GM18868 (cell line): Measurements from ENCODE around the gene CADM2.

ENCODE experiments used
- ATAC-seq: cut with Tn5 transposase; IDR thresholded peaks from one replicate; pipeline ENCODE4 v1.9.1; 2021; ENCODE audit warnings: mild to moderate bottlenecking, moderate library complexity; ENCODE audit not compliant: unreplicated experiment

The CADM2 gene

DNA sequence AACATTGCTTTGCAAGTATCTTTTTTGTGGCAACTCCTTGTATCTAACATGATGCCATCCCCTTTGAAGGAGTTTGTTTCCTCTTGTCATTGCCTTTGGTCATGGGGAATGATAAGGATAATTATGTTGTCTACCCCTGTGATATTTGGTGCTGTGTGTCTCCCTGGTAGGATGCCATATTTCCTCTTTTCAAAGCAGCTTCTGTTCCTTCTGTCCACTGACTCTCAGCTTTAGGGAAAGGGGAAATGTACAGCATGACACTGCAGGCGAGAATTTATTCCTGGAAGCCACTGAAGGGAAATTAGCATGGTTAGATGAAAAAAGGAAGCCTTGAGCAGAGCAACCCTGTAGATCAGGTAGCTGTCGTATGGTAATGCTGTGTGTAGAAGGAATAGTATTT, 576.7 kb downstream of the CADM2 start:
- ATAC-seq = no peak

DNA sequence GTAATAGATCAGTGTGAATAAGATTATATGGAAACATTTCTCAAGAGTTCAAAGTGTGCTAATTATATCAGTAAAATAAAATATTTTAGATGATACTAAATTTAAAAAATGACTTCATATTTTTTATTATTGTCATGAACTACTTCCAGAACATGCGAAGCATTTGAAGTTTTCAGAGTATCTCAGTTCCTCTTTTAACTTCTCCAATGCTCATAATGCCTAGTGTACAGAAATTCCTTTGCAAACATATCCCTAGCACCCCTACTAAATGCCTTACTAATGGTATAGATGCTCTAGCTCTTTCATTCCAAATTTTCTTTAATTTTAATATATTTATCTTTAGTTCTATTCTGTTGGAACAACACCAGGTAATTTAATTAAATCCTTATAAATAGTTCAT, 580.4 kb downstream of the CADM2 start:
- no peak for ATAC-seq

DNA sequence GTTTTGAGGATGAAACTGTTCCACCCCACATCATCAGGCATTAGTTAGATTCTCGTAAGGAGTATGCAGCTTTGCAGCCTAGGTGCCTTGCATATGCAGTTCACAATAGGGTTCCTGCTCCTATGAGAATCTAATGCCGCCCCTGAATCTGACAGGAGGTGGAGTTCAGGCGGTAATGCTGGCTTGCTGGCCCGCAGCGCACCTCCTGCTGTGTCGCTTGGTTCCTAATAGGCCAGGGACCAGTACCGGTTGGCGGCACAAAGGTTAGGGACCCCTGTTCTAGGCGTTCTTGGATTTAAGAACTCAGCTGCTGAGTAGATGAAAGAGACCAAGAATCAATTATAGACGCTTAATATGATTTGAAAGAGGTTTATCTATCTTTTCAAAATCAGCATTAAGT, 595.4 kb downstream of the CADM2 start:
- no peak for ATAC-seq

DNA sequence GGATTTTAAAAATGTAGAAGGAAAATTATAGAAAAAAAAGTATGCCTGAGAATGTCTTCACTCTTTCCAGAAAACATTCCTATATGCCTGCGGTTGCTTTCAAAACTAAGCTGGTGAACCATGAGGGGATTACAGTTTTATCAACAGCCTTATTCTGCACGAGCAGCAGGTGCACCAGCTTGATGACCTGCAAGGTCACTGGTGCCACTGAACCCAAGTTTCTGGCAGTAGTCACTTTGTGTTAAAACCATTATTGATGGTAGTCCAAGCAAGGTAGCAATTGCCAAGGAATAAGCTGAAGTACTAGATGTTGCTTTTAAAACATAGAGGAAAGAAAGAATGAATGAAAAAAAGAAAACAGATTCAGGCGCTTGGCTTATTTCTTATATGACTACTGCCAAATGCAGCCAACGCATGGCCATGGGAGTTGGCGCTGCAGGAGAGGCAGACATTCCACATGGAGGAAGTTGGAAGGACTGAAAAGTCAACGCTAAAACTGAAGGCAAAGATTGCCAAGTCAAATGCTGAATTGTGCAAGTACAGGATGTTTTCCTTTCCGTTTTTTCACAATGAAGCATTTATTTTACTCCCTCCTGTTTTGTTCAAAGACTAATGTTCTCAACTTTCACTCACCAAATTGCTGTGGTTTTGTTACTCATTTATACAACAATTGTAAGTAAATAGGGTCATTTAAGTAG, 601.4 kb downstream of the CADM2 start:
- ATAC-seq = no peak

DNA sequence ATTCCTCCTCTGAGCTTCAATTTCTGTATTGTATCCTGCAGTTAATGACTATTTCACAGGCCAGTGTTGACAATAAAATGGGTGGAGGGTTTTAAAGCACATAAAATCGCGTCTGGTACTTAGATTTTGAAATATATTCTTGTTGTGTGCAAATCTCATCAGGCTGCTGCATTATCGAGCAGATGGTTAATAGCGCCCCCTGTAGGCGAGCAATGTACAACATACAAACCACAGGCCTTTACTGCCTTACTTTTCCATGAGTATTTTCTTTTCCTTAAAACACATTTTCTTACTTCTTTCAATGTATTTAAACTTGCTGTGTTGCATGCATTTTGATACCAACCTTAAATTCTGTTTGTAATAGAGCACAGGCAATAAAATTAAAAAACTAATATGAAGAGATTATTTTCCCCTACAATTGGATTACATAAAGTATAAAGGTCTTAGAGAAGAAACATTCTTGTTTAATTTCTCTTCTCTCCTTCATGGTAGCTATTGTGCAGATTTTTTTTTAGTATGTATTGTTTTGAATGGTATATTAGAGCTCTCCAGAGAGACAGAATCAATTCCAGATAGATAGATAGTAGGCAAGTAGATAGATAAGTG, 608.4 kb downstream of the CADM2 start:
- peak; percentile 85 for ATAC-seq

DNA sequence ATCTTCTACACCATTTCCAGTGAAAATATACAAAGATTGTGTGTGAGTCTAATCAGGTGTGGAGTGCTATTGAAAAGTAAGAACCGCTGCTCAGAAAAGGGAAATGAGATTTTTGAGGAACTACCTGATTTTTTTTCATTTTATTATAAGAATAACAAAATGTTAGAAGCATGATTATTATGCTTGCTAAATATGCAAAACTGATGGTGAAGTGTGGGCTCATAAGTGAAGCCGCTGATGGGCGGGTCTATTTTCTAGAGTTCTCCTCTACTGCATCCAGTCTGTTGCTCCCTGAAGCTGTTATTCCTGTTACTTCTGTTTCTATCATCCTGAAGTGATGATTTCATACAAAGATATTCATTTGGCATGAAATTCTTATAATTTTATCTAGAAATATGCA, 612.0 kb downstream of the CADM2 start:
- no peak for ATAC-seq

DNA sequence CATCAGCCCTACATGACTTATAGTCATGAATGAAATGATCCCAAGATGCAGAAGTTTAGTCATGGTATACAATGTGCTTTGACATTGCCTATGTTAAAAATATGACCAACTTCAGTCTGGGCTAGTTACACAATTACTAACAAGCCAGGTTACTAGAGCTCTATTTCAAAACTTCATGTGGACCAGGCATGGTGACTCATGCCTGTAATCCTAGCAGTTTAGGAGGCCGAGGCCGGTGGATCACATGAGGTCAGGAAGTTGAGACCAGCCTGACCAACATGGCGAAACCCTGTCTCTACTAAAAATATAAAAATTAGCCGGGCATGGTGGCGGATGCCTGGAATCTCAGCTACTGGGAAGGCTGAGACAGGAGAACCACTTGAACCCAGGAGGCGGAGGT, 613.0 kb downstream of the CADM2 start:
- ATAC-seq = no peak

DNA sequence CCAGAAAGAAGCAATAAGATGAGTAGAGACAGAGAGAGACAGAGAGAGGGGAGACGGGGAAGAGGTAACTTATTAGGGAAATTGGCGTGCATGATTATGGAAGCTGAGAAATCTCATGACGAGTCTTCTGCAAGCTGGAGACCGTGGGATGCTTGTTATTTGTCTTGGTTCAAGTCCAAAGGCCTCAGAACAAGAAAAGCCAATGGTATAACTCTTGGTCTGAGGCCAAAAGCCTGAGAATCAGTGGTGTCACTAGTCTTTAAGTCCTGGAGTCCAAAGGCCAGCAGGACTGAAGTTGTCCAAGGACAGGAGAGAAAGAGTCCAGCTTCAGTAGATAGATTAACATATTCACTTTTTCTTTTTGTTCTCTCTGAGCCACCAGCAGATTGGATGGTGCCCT, 613.6 kb downstream of the CADM2 start:
- no peak for ATAC-seq

DNA sequence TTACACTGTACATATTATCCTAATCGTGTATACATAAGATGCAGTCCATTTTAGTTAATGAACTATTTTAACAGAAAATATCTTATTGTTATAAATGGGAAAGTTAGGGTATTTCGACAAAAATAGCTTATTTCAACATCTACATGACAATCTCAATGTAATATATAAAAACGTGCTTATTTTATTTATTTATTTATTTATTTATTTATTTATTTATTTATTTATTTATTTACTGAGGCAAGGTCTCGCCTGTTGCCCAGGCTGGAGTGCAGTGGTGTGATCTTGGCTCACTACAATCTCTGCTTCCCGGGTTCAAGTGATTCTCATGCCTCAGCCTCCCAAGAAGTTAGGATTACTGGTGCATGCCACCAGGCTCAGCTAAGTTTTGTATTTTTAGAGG, 614.2 kb downstream of the CADM2 start:
- no peak for ATAC-seq

DNA sequence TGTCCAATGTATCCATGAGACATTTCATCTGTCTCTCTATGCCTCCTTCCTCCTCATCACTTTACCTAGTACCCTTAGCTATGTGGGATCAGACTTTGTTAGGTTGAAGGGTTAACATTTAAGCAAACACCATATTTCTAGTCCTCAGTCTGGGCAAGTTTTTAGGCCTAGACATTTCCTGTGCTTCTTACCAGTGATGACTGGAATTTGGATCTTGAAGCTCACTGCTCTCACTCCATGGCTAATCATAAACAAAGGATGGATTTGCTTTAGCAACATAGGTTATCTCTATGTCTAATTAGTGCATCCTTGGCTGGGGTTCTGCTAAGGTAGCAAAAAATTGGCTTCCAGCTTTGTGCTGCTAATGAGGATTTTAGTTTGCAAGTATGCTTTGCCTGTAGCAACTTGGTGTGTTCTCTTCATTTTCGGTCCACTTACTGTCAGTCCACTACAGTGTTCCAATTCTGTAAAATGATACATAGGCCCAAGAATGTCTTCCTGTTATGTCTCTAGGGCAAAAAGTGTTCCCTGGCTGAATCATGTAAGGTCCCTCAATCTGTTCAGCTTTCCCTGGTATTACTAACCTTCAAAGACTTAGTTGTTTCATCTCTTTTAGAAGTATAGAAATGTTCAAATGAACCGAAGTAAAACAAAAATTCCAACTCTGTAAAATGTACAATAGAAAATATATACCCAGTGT, 615.4 kb downstream of the CADM2 start:
- ATAC-seq = no peak

DNA sequence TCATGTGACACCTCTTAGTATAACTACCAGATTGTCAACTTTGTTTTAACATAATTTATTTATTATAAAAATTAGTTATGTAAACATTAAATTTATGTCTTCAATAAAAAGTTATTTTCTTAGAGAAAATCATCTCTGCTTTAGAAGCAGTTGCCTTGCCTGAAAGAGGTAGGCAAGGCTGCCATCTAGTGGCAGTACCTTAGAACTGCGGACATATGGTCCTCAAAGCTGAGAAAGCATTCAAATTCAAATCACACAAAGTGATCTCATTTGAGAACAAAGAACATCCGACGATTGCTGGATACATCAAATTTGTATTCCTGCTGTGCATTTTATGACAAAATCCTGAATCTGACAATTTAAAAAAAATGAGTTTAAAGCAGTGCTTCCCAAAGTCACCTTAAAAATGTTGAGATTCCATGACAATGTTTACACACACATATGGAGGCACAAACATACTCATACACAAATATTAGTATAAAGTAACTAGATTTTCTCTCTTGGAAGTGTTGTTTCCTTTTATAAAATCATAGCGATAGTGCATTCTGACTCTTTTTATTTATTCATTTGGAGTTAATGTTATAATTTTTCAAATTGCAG, 617.4 kb downstream of the CADM2 start:
- ATAC-seq = peak; percentile 81

DNA sequence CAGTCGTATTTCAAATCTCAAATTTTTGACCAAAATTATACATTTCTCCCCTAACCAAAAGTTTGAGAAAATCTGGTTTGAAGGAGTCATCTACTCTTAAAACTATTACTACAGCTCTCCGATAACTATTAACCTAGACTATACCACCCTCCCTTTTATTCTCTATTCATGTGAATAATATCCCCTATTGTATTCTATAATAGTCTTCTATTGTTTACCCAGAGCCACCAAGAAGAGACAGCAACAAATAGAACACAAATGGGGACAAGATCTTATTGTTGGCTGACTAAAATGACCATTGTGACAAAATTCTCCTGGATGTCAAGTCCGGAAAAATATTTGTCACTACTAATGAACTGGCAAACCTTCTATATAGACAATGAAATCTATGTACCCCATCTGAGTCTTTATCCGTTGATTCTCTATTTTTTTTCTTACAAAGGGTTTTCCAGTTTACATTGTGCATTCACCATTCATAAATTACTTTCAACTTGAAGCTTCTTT, 618.0 kb downstream of the CADM2 start:
- ATAC-seq = no peak

DNA sequence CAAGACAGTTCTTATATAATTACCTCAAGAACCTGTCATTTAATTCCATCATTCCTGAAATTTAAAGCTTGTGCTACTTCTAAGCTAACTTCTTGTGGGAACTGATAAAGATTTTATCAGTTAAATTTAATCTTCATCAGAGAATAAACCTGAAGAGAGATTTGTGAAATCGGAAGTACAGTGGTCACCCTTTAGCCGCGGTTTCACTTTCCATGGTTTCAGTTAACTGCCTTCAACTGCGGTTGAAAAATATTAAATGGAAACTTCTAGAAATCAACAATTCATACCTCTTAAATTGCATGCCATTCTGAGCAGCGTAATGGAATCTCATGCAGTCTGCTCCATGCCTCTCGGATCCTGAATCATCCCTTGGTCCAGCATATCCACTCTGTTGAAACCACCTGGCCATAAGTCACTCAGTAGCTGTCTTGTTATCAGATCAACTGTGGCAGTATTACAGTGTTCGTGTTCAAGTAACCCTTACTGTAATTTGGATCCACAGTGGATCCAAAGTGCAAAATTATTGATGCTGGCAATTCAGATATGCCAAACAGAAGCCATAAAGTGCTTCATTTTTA, 626.1 kb downstream of the CADM2 start:
- no peak for ATAC-seq

DNA sequence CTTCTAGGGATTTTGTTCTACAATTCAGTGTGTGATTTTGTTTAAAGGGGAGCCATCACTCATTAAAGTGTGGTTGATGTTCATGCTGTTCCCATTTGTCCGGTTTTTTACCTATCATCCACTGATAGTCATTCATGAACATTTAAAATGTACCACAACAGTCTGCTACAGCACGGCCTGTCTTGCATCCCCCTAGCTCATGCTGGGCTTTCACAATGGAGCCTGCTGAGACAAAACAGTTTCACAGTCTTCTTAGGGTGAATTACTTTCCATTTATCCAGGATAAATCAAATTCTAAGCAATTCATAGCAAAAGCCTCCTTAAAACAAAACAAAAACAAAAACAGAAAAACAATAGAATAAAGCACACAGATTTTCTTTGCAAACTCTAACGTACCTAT, 627.2 kb downstream of the CADM2 start:
- no peak for ATAC-seq

DNA sequence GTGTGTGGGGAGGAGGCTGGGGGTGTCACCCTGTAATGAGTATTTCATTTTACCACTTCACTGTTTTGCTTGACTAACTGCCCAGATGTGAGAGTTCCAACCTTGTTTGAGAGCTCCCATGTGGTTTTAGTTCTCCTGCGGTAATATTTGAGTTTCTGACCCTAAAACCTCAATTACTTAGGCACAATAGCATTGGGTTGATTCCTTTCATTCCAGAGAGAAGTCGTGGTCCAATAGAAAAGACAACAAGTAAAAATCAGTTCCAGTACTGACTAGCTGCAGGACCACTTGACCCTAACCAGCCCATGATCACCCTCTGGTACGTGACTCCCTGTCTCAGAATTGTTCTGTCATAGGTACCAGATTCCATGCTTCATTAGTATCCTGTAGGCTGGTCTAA, 630.4 kb downstream of the CADM2 start:
- ATAC-seq = no peak

DNA sequence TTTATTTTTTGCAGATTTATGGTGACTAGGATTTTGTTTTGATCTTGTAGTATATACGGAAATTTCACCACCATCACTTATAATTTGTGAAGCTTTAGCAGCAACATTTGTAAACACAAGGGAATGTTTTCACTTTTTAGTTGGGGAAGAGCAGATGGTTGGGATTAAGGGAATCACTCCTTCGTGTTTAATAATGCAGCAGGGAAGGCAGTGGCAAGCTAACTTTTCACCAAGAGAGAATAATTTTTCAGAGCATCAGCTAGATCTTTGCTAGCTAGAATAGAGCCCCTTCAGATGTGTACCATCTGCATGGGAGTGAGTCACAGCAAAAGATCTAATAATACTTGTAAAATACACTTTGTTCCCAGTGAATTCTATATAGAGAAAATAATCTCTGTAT, 632.7 kb downstream of the CADM2 start:
- no peak for ATAC-seq

DNA sequence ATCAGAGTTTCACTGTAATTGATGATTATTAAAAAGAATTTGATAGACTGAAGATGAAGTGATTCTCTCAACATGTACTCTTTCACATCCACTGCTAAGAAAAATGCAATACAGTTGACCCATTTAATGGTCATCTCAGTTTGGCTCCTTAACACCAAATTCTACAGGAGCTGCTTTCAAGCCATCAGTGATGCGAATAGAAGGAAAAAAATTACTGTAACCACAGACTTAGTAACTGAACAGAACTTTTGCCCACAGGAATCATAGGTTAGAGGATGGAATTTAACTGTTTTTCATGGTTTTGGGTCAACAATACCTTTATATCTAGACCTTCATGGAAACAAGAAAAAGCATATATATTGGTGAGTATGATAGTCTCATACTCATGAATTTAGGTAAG, 633.5 kb downstream of the CADM2 start:
- no peak for ATAC-seq

DNA sequence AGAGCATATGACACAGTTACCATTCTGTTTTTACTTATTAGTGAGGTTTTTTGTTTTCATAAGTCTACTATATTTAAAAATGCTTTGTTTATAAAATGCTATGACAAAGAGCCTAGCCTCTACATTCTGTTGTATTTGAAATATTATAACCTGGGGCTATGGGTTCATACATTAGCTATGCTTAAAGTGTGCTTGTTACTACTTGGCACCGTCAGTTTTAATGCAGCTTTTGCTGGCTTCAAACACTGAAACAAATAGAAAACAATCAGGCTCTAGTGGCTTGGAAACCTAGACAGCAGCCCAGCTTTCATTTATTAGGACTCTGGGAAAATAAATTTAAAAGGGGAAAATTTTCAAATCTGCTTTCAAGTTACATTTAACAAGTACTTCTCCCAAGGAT, 635.9 kb downstream of the CADM2 start:
- no peak for ATAC-seq

DNA sequence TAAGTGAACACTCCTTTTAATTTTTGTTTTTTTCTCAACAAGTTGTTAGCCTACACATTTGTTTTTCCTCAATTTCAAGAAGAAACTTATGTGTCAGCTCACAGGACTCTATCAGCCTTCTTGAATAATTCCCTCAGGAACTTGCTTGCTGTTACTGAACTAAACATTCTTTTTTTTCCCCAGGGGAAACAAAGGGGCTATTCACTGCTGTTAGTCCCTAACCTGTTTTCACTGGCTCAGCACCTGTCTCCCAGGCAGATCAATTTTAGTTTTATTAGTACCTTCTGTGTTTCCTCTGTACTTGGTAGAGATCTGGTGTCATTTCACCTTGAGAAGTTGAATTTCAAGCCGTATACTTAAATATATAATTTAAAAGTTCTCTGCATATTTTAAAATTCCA, 644.6 kb downstream of the CADM2 start:
- no peak for ATAC-seq

DNA sequence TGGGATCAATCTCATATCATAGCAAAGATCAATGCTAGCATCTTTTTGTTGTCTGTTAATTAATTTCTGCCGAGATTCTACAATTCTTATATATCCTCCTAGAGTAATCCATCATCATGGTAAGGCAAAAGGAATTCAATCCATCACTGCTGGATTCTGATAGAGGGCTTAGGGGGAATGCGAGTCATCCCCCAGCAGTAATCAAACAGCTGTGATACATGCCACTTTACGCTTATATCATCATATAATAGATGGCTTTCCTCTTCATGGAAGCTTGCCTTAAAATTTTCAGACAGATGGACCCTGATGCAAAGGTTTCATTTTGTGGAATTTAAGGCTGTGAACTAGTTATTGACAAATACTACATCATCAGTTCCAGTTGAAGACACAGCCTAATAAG, 645.9 kb downstream of the CADM2 start:
- no peak for ATAC-seq

DNA sequence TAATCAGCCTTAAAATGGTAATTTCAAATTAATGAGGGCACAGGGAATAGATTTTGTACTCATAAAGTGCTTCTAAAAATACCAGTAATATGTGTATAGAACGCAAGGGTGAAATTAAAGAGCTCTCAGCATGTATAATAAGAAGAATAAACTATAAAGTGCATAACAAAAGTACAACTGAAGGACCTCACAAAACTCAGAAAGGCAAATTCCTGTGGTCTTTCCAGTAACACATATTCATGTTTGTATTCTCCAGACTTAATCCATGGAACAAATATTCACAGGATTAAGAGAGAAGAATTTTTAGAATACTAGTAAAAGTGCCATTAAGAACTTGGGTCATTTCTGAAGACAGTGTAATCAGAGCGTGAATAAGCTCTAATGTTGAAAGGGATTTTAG, 646.3 kb downstream of the CADM2 start:
- no peak for ATAC-seq

DNA sequence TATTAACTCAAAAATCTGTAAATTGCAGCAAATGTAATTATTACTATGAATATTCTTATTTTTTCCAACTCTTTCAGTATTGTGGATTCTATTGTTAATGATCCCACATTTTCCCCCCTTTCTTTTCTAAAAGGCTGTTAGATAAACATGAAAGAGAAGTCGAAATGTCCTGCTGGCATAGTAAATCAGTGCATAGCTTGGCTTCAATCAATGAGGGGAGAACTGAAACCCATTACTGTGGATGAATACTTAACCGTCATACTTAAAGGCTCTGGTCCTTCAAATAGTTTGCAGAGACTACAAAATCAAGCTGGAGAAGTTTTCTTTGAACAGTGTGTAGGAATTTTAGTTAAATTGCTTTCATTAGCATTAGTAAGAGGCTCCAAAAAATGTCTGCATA, 667.9 kb downstream of the CADM2 start:
- ATAC-seq = no peak
